GM18511 (cell line): Measurements from ENCODE around the gene MCM8.
"Not testable (repeated sequence)": the region's sequence is repeated elsewhere in the genome, so short reads cannot be mapped to it uniquely, and the experiment has no call there.

ENCODE experiments used
- ATAC-seq: cut with Tn5 transposase; IDR thresholded peaks from one replicate; pipeline ENCODE4 v1.9.1; 2021; ENCODE audit warnings: mild to moderate bottlenecking, moderate library complexity; ENCODE audit not compliant: unreplicated experiment

MCM8 gene

GRCh38 chr20:5999783-6000182, 49.3 kb downstream of the MCM8 start:
- ATAC-seq: no peak

GRCh38 chr20:6000871-6001270, 50.4 kb downstream of the MCM8 start:
- no peak for ATAC-seq

- no peak for ATAC-seq
Measured at GRCh38 chr20:6006603-6006949, 56.1 kb downstream of the MCM8 start.

GRCh38 chr20:6007094-6007528, 56.7 kb downstream of the MCM8 start:
- ATAC-seq: no peak

GRCh38 chr20:6007529-6008103, 57.2 kb downstream of the MCM8 start:
- ATAC-seq: no peak

- no peak for ATAC-seq
Measured at GRCh38 chr20:6008254-6008653, 57.8 kb downstream of the MCM8 start.

- ATAC-seq: no peak
Measured at GRCh38 chr20:6012179-6012578, 61.7 kb downstream of the MCM8 start.

- ATAC-seq: no peak
Measured at GRCh38 chr20:6014017-6014416, 63.6 kb downstream of the MCM8 start.

- no peak for ATAC-seq
Measured at GRCh38 chr20:6014957-6015356, 64.5 kb downstream of the MCM8 start.

GRCh38 chr20:6017467-6017866, 67.0 kb downstream of the MCM8 start:
- no peak for ATAC-seq

- ATAC-seq: no peak
Measured at GRCh38 chr20:6017880-6018279, 67.4 kb downstream of the MCM8 start.

- no peak for ATAC-seq
Measured at GRCh38 chr20:6024768-6025167, 74.3 kb downstream of the MCM8 start.

GRCh38 chr20:6026051-6026450, 75.6 kb downstream of the MCM8 start:
- no peak for ATAC-seq

- ATAC-seq: no peak
Measured at GRCh38 chr20:6028818-6029217, 78.4 kb downstream of the MCM8 start.

GRCh38 chr20:6029538-6029937, 79.1 kb downstream of the MCM8 start:
- ATAC-seq: no peak

GRCh38 chr20:6030453-6031080, 80.1 kb downstream of the MCM8 start:
- no peak for ATAC-seq

- ATAC-seq: not testable (repeated sequence)
Measured at GRCh38 chr20:6032907-6033306, 82.5 kb downstream of the MCM8 start.

- no peak for ATAC-seq
Measured at GRCh38 chr20:6034134-6034969, 83.9 kb downstream of the MCM8 start.

- no peak for ATAC-seq
Measured at GRCh38 chr20:6036213-6036612, 85.8 kb downstream of the MCM8 start.

GRCh38 chr20:6037082-6037481, 86.6 kb downstream of the MCM8 start:
- ATAC-seq: no peak

- no peak for ATAC-seq
Measured at GRCh38 chr20:6038256-6038655, 87.8 kb downstream of the MCM8 start.

- ATAC-seq: no peak
Measured at GRCh38 chr20:6039766-6040165, 89.3 kb downstream of the MCM8 start.
